Esophagus (tissue), 2 donors: ENCODE measurements around the gene ADCYAP1. TPM values are rescaled to one million over a fixed set of nuclear protein-coding genes. Genes with fewer than 3 reads are reported as not detected.

Experiments
- H3K27ac ChIP-seq, 2 donors: one replicate each; pipeline ENCODE4 v1.5.1; 2013; ENCODE audit warnings: low read depth in 2 of 2, mild to moderate bottlenecking in 2 of 2, inconsistent platforms in 1 of 2, low read length in 1 of 2, moderate library complexity in 1 of 2
- H3K27me3 ChIP-seq, 2 donors: one replicate each; pipeline ENCODE4 v1.6.1; 2013; ENCODE audit warnings: low read length in 2 of 2, control low read depth in 1 of 2, mild to moderate bottlenecking in 1 of 2; ENCODE audit not compliant: insufficient read depth in 2 of 2, control insufficient read depth in 1 of 2
- H3K36me3 ChIP-seq, 2 donors: one replicate each; pipeline ENCODE4 v1.6.1; 2013; ENCODE audit warnings: low read length in 1 of 2; ENCODE audit not compliant: control insufficient read depth in 2 of 2, insufficient read depth in 2 of 2
- H3K4me1 ChIP-seq, 2 donors: one replicate each; pipeline ENCODE4 v1.6.1; 2013; ENCODE audit warnings: low read length in 1 of 2; ENCODE audit not compliant: control insufficient read depth in 2 of 2, insufficient read depth in 2 of 2
- H3K4me3 ChIP-seq, 2 donors: one replicate each; pipeline ENCODE4 v1.5.1; 2013; ENCODE audit warnings: low read length in 2 of 2, mild to moderate bottlenecking in 2 of 2, low read depth in 1 of 2, moderate library complexity in 1 of 2
- H3K9me3 ChIP-seq, 2 donors: one replicate each; pipeline ENCODE4 v1.6.1; 2013; ENCODE audit warnings: mild to moderate bottlenecking in 2 of 2, low read depth in 1 of 2, low read length in 1 of 2, moderate library complexity in 1 of 2; ENCODE audit not compliant: control insufficient read depth in 2 of 2, insufficient read depth in 1 of 2
- WGBS, 2 donors: extraction: QIAGEN DNeasy Blood & Tissue Kit; methylation state at CpG; one replicate each; pipeline ENCODE4 v1.1.7; 2013; 5-methylcytosine and 5-hydroxymethylcytosine counted together
- polyA plus RNA-seq, 2 donors: library from polyadenylated mRNA; stranded (reverse); fragments of 200-250 nt; gene quantifications; one replicate each; pipeline ENCODE4 v1.2.3, GENCODE V29; 2013
- donor health status: healthy with polysubstance abuse.
- donor health status: Bipolar disorder and iron deficiency.

The ADCYAP1 gene
- polyA plus RNA-seq, 2 donors, result 0.14 TPM; not detected in 1

GRCh38 chr18:907885-908757, 3.5 kb downstream of the ADCYAP1 start:
- H3K36me3 ChIP-seq, result no peaks in the 10 kb centered on the region
- H3K4me1 ChIP-seq, result peaks cover 14 to 16% of the 10 kb centered on the region in 2 donors
- peaks cover 3 to 31% of the 10 kb centered on the region in 2 donors for H3K27me3 ChIP-seq
- peaks cover 0 to 11% of the 10 kb centered on the region in 2 donors for H3K9me3 ChIP-seq
- 4 to 5% methylated on average over 53 to 55 of the region's 55 CpGs for WGBS, 2 donors
- H3K4me3 ChIP-seq, result peak overlapping the region in 1 of 2 donors; percentile 38
- no peak overlapping the region for H3K27ac ChIP-seq

- H3K27me3 ChIP-seq, result peaks cover 0 to 31% of the 10 kb centered on the region in 2 donors
- H3K27ac ChIP-seq, result no peak overlapping the region
- 7 to 11% methylated on average over 56 to 69 of the region's 69 CpGs for WGBS, 2 donors
- H3K9me3 ChIP-seq, result peaks cover 0 to 11% of the 10 kb centered on the region in 2 donors
- H3K4me3 ChIP-seq, result peak overlapping the region in 1 of 2 donors; percentile 38
- no peaks in the 10 kb centered on the region for H3K36me3 ChIP-seq
- peaks cover 14 to 16% of the 10 kb centered on the region in 2 donors for H3K4me1 ChIP-seq
Observed at GRCh38 chr18:908758-909724, 4.4 kb downstream of the ADCYAP1 start.

- H3K36me3 ChIP-seq, result no peaks in the 10 kb centered on the region
- H3K9me3 ChIP-seq, result peaks cover 0 to 4% of the 10 kb centered on the region in 2 donors
- H3K27me3 ChIP-seq, result peaks cover 0 to 26% of the 10 kb centered on the region in 2 donors
- H3K27ac ChIP-seq, result no peak overlapping the region
- peaks cover 14% of the 10 kb centered on the region in 2 donors for H3K4me1 ChIP-seq
- H3K4me3 ChIP-seq, result no peak overlapping the region
- WGBS, 2 donors, result 43 to 58% methylated on average over 5 of the region's 5 CpGs
Observed at GRCh38 chr18:910247-910646, 5.6 kb downstream of the ADCYAP1 start.

- 11 to 23% methylated on average over 2 of the region's 2 CpGs for WGBS, 2 donors
- Histone ChIP-seq H3K27me3 (peaks cover 0 to 20% of the 10 kb centered on the region in 2 donors), H3K27ac (no peak overlapping the region), H3K9me3 (peaks cover 0 to 4% of the 10 kb centered on the region in 2 donors), H3K4me3 (no peak overlapping the region), H3K4me1 (peaks cover 12 to 14% of the 10 kb centered on the region in 2 donors), H3K36me3 (no peaks in the 10 kb centered on the region)
Observed at GRCh38 chr18:911025-911424, 6.4 kb downstream of the ADCYAP1 start.

GRCh38 chr18:911486-911885, 6.8 kb downstream of the ADCYAP1 start:
- Histone ChIP-seq H3K27ac (no peak overlapping the region), H3K27me3 (peaks cover 0 to 16% of the 10 kb centered on the region in 2 donors), H3K9me3 (peaks cover 0 to 4% of the 10 kb centered on the region in 2 donors), H3K36me3 (no peaks in the 10 kb centered on the region), H3K4me1 (peaks cover 11 to 12% of the 10 kb centered on the region in 2 donors), H3K4me3 (no peak overlapping the region)
- WGBS, 2 donors, result 22% methylated on average over 7 of the region's 7 CpGs

- H3K27me3 ChIP-seq, result no peaks in the 10 kb centered on the region
- no peaks in the 10 kb centered on the region for H3K36me3 ChIP-seq
- H3K27ac ChIP-seq, result no peak overlapping the region
- no peak overlapping the region for H3K4me3 ChIP-seq
- 57 to 61% methylated on average over 1 of the region's 1 CpG for WGBS, 2 donors
- no peaks in the 10 kb centered on the region for H3K9me3 ChIP-seq
- H3K4me1 ChIP-seq, result no peaks in the 10 kb centered on the region
Observed at GRCh38 chr18:916562-916961, 11.9 kb downstream of the ADCYAP1 start.

- no peak overlapping the region for H3K4me3 ChIP-seq
- no peaks in the 10 kb centered on the region for H3K4me1 ChIP-seq
- H3K36me3 ChIP-seq, result no peaks in the 10 kb centered on the region
- H3K27ac ChIP-seq, result no peak overlapping the region
- H3K27me3 ChIP-seq, result no peaks in the 10 kb centered on the region
- no peaks in the 10 kb centered on the region for H3K9me3 ChIP-seq
- 48 to 52% methylated on average over 2 of the region's 2 CpGs for WGBS, 2 donors
Observed at GRCh38 chr18:919078-919477, 14.4 kb downstream of the ADCYAP1 start.

GRCh38 chr18:923144-923866, 18.6 kb downstream of the ADCYAP1 start:
- H3K27ac ChIP-seq, result no peak overlapping the region
- 43 to 51% methylated on average over 6 of the region's 6 CpGs for WGBS, 2 donors
- H3K27me3 ChIP-seq, result no peaks in the 10 kb centered on the region
- H3K4me3 ChIP-seq, result no peak overlapping the region
- H3K4me1 ChIP-seq, result no peaks in the 10 kb centered on the region
- H3K9me3 ChIP-seq, result no peaks in the 10 kb centered on the region
- H3K36me3 ChIP-seq, result no peaks in the 10 kb centered on the region

- no peaks in the 10 kb centered on the region for H3K36me3 ChIP-seq
- WGBS, 2 donors, result 36 to 37% methylated on average over 1 of the region's 1 CpG
- H3K4me1 ChIP-seq, result no peaks in the 10 kb centered on the region
- no peaks in the 10 kb centered on the region for H3K27me3 ChIP-seq
- H3K4me3 ChIP-seq, result no peak overlapping the region
- no peaks in the 10 kb centered on the region for H3K9me3 ChIP-seq
- H3K27ac ChIP-seq, result no peak overlapping the region
Observed at GRCh38 chr18:924987-925386, 20.3 kb downstream of the ADCYAP1 start.
